H9 (cell line): ENCODE measurements around the gene TMC2. TPM values are rescaled to one million over a fixed set of nuclear protein-coding genes. Genes with fewer than 3 reads are reported as not detected.

ENCODE experiments used
- DNase-seq: peaks from one replicate; pipeline ENCODE4 v3.0.0-alpha.2; 2017
- H2AFZ ChIP-seq: one replicate; pipeline ENCODE4 v1.6.1; 2013; ENCODE audit warnings: mild to moderate bottlenecking, low read length, control low read depth, moderate library complexity
- H2AK5ac ChIP-seq: 2 replicates; pipeline ENCODE4 v1.6.1; 2013; ENCODE audit warnings: low read length, control low read depth, mixed read lengths; ENCODE audit not compliant: insufficient read length
- H2BK120ac ChIP-seq: one replicate; pipeline ENCODE4 v1.6.1; 2013; ENCODE audit warnings: low read depth, mild to moderate bottlenecking, low read length, control low read depth, inconsistent platforms; ENCODE audit not compliant: poor library complexity, severe bottlenecking
- H2BK12ac ChIP-seq: 2 replicates; pipeline ENCODE4 v1.6.1; 2013; ENCODE audit warnings: low read length, control low read depth, mixed read lengths, low read depth; ENCODE audit not compliant: insufficient read length
- H2BK15ac ChIP-seq: 2 replicates; pipeline ENCODE4 v1.6.1; 2013; ENCODE audit warnings: low read depth, low read length, control low read depth
- H2BK20ac ChIP-seq: one replicate; pipeline ENCODE4 v1.6.1; 2013; ENCODE audit warnings: low read depth, mild to moderate bottlenecking, low read length, control low read depth, inconsistent platforms; ENCODE audit not compliant: poor library complexity, severe bottlenecking
- H2BK5ac ChIP-seq: 2 replicates; pipeline ENCODE4 v1.6.1; 2013; ENCODE audit warnings: low read length, control low read depth, mixed read lengths; ENCODE audit not compliant: insufficient read length
- H3K14ac ChIP-seq: 2 replicates; pipeline ENCODE4 v1.6.1; 2013; ENCODE audit warnings: low read length, control low read depth; ENCODE audit not compliant: insufficient read depth
- H3K18ac ChIP-seq: 2 replicates; pipeline ENCODE4 v1.6.1; 2013; ENCODE audit warnings: low read depth, mild to moderate bottlenecking, mixed read lengths, low read length, control low read depth; ENCODE audit not compliant: insufficient read length
- H3K23ac ChIP-seq: 2 replicates; pipeline ENCODE4 v1.6.1; 2013; ENCODE audit warnings: low read length, control low read depth, mixed read lengths, low read depth; ENCODE audit not compliant: insufficient read length
- H3K23me2 ChIP-seq: 2 replicates; pipeline ENCODE4 v1.6.1; 2013; ENCODE audit warnings: low read depth, mild to moderate bottlenecking, mixed read lengths, low read length, control low read depth; ENCODE audit not compliant: insufficient read length, poor library complexity, severe bottlenecking
- H3K27ac ChIP-seq: 2 replicates; pipeline ENCODE4 v1.5.1; 2013; ENCODE audit warnings: low read length, control low read depth, mixed read lengths, low read depth; ENCODE audit not compliant: insufficient read length
- H3K27me3 ChIP-seq: 2 replicates; pipeline ENCODE4 v1.6.1; 2013; ENCODE audit warnings: low read length, control low read depth, inconsistent platforms; ENCODE audit not compliant: insufficient read depth
- H3K4ac ChIP-seq: 2 replicates; pipeline ENCODE4 v1.6.1; 2013; ENCODE audit warnings: low read depth, mild to moderate bottlenecking, control low read depth, inconsistent platforms, low read length, moderate library complexity
- H3K4me1 ChIP-seq: 2 replicates; pipeline ENCODE4 v1.6.1; 2013; ENCODE audit warnings: low read length, control low read depth, inconsistent platforms; ENCODE audit not compliant: insufficient read depth
- H3K4me2 ChIP-seq: 2 replicates; pipeline ENCODE4 v1.6.1; 2013; ENCODE audit warnings: low read length, control low read depth, mixed read lengths; ENCODE audit not compliant: insufficient read length, insufficient read depth
- H3K56ac ChIP-seq: 2 replicates; pipeline ENCODE4 v1.6.1; 2013; ENCODE audit warnings: low read depth, mild to moderate bottlenecking, mixed read lengths, low read length, control low read depth; ENCODE audit not compliant: insufficient read length
- H3K79me1 ChIP-seq: 2 replicates; pipeline ENCODE4 v1.6.1; 2013; ENCODE audit warnings: low read depth, mild to moderate bottlenecking, moderate library complexity, low read length, control low read depth, inconsistent platforms; ENCODE audit not compliant: insufficient read depth, poor library complexity, severe bottlenecking
- H3K79me2 ChIP-seq: 2 replicates; pipeline ENCODE4 v1.6.1; 2013; ENCODE audit warnings: low read length, control low read depth, inconsistent platforms; ENCODE audit not compliant: insufficient read depth
- H3K9ac ChIP-seq: 2 replicates; pipeline ENCODE4 v1.6.1; 2013; ENCODE audit warnings: low read length, control low read depth, mixed read lengths; ENCODE audit not compliant: insufficient read length; ENCODE audit errors: extremely low read depth
- H3K9me3 ChIP-seq: one replicate; pipeline ENCODE4 v1.6.1; 2013; ENCODE audit warnings: low read depth, low read length, inconsistent platforms; ENCODE audit not compliant: control insufficient read depth
- H3T11ph ChIP-seq: one replicate; pipeline ENCODE4 v1.6.1; 2013; ENCODE audit warnings: mild to moderate bottlenecking, low read length, control low read depth, inconsistent platforms
- H4K20me1 ChIP-seq: one replicate; pipeline ENCODE4 v1.6.1; 2013; ENCODE audit not compliant: control insufficient read depth, insufficient read length, insufficient read depth
- H4K5ac ChIP-seq: 2 replicates; pipeline ENCODE4 v1.6.1; 2013; ENCODE audit warnings: low read depth, mild to moderate bottlenecking, mixed read lengths, low read length, control low read depth; ENCODE audit not compliant: insufficient read length
- H4K8ac ChIP-seq: replicated peaks from 2 replicates; pipeline ENCODE4 v1.6.1; 2013; ENCODE audit warnings: low read length, control low read depth, mixed read lengths, low read depth; ENCODE audit not compliant: insufficient read length
- H4K91ac ChIP-seq: 2 replicates; pipeline ENCODE4 v1.6.1; 2013; ENCODE audit warnings: low read depth, mild to moderate bottlenecking, moderate library complexity, mixed read lengths, low read length, control low read depth; ENCODE audit not compliant: insufficient read length
- H3K27ac Mint-ChIP-seq, 3 experiments: 2 replicates in 2 of 3; 3 replicates in 1 of 3; pipeline ENCODE4 v1.8.0; 2020 to 2021; ENCODE audit warnings: mixed read lengths in 3 of 3, mild to moderate bottlenecking in 1 of 3, moderate library complexity in 1 of 3
- H3K27me3 Mint-ChIP-seq: 2 replicates; pipeline ENCODE4 v1.8.0; 2021; ENCODE audit warnings: low read depth, mild to moderate bottlenecking, moderate library complexity, mixed read lengths
- H3K36me3 Mint-ChIP-seq, 3 experiments: 2 replicates in 2 of 3; 3 replicates in 1 of 3; pipeline ENCODE4 v1.8.0; 2020 to 2021; ENCODE audit warnings: low read depth in 3 of 3, mixed read lengths in 3 of 3; ENCODE audit not compliant: insufficient read depth in 1 of 3
- H3K4me1 Mint-ChIP-seq, 2 experiments: 2 replicates each; pipeline ENCODE4 v1.8.0; 2020; ENCODE audit warnings: mixed read lengths in 2 of 2
- H3K4me3 Mint-ChIP-seq, 2 experiments: 2 replicates in 1 of 2; 3 replicates in 1 of 2; pipeline ENCODE4 v1.8.0; 2020 to 2021; ENCODE audit warnings: mild to moderate bottlenecking in 2 of 2, mixed read lengths in 2 of 2, moderate library complexity in 1 of 2
- H3K9me3 Mint-ChIP-seq, 2 experiments: 2 replicates in 1 of 2; 3 replicates in 1 of 2; pipeline ENCODE4 v1.8.0; 2020; ENCODE audit warnings: mild to moderate bottlenecking in 2 of 2, mixed read lengths in 2 of 2, moderate library complexity in 1 of 2
- WGBS: extraction: QIAGEN DNeasy Blood & Tissue Kit; methylation state at CpG from one replicate; pipeline ENCODE4 v1.1.7; 2013; ENCODE audit warnings: missing lambda C conversion rate, low lambda C conversion rate, mixed read lengths; ENCODE audit not compliant: insufficient read length; ENCODE audit errors: extremely low coverage; 5-methylcytosine and 5-hydroxymethylcytosine counted together
- total RNA-seq: library from RNA; stranded (reverse); gene quantifications from 2 replicates; pipeline ENCODE4 v1.2.1, GENCODE V29; 2021
- TF ChIP-seq, protein P1 (sequence below): fragments of 200-600 bp; sonication (generic); conservative IDR thresholded peaks from 3 replicates; pipeline ENCODE4 v1.8.0; 2021; ENCODE audit warnings: antibody characterized with exemption, mild to moderate bottlenecking

TMC2 gene
- total RNA-seq, 1 experiment from 2014 or later: not detected

DNA sequence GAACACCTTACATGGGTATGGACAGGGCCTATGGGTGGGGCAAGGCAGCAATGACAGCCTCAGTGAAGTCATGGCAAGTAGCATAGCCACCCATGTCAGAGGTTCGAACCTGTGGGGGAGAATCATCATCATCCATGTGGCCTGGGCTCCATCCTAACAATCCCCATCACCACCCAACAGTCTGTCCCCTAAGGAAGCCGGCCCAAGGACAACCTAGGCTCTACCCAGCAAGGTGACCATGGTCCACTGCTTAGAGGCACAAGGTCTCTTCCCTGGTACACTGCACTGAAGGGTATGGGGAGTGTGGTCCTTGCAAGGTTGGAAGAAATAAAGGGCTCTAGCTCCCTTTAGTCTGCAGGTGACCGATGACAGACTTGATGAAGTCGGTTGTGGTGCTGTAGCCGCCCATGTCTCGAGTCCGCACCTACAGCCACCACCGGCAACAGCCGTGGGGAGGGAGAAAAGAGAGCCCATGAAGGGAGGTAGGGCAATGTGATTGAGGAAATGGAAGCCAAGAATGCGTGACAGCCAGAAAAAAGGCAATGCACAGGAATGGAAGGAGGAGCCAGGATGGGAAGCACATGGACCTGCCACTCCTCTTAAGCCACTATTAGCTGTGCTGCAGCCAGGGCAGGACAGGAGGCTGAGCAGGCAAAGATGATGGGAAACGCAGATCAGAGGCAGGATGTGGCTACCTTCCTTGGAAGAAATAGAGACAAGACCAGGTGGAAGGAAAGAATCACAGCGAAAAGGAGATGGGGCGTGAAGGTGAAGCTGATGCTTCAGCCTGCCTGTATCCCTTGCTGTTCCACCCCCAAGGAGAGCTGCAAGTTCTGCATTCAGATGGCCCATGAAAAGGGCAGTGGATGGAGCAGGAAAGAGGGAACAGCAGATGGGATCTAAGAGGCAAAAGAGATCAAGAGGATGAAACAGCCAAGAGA is 122.3 kb downstream of the TMC2 start:
- peak; percentile 45 for DNase-seq

More for the DNA sequence above, 122.3 kb downstream of the TMC2 start:
- H2BK120ac ChIP-seq: no peak overlapping the region
- H3K79me2 ChIP-seq: peaks cover 12% of the 10 kb centered on the region; the same call in 1 of the 2 replicates
- H2AFZ ChIP-seq: no peak overlapping the region
- no peak overlapping the region for H4K91ac ChIP-seq
- H3K23ac ChIP-seq: no peak overlapping the region
- no peak overlapping the region for H3T11ph ChIP-seq
- no peak overlapping the region for H2AK5ac ChIP-seq
- H4K20me1 ChIP-seq: no peaks in the 10 kb centered on the region
- H2BK20ac ChIP-seq: no peak overlapping the region
- no peak overlapping the region for H3K14ac ChIP-seq
- peaks cover 3% of the 10 kb centered on the region for H3K27me3 Mint-ChIP-seq
- no peaks in the 10 kb centered on the region for H3K27me3 ChIP-seq
- H2BK5ac ChIP-seq: no peak overlapping the region
- peaks cover 69 to 92% (median 86%) of the 10 kb centered on the region in 3 experiments for H3K36me3 Mint-ChIP-seq
- no peak overlapping the region for H3K56ac ChIP-seq
- no peak overlapping the region for H2BK12ac ChIP-seq
- H3K27ac ChIP-seq: no peak overlapping the region
- no peak overlapping the region; a peak in 1 of 5 replicates for H3K4me3 Mint-ChIP-seq
- no peak overlapping the region for H3K4ac ChIP-seq
- peaks cover 15 to 21% of the 10 kb centered on the region in 2 experiments for H3K4me1 Mint-ChIP-seq
- H3K27ac Mint-ChIP-seq: peak overlapping the region in 2 of 3 experiments; percentile 27 to 65; a peak in 4 of 7 replicates
- no peak overlapping the region for H3K18ac ChIP-seq
- no peak overlapping the region for H3K4me2 ChIP-seq
- H4K5ac ChIP-seq: no peak overlapping the region
- peaks cover 11% of the 10 kb centered on the region for H3K79me1 ChIP-seq
- H3K9me3 Mint-ChIP-seq: no peaks in the 10 kb centered on the region
- no peak overlapping the region for H2BK15ac ChIP-seq
- H4K8ac ChIP-seq: no peak overlapping the region
- H3K23me2 ChIP-seq: peaks cover 9% of the 10 kb centered on the region
- TF ChIP-seq, protein P1, sequence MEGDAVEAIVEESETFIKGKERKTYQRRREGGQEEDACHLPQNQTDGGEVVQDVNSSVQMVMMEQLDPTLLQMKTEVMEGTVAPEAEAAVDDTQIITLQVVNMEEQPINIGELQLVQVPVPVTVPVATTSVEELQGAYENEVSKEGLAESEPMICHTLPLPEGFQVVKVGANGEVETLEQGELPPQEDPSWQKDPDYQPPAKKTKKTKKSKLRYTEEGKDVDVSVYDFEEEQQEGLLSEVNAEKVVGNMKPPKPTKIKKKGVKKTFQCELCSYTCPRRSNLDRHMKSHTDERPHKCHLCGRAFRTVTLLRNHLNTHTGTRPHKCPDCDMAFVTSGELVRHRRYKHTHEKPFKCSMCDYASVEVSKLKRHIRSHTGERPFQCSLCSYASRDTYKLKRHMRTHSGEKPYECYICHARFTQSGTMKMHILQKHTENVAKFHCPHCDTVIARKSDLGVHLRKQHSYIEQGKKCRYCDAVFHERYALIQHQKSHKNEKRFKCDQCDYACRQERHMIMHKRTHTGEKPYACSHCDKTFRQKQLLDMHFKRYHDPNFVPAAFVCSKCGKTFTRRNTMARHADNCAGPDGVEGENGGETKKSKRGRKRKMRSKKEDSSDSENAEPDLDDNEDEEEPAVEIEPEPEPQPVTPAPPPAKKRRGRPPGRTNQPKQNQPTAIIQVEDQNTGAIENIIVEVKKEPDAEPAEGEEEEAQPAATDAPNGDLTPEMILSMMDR: no peak
- no CpG with 5 or more reads among the region's 13 CpGs for WGBS
- H3K4me1 ChIP-seq: peaks cover 3% of the 10 kb centered on the region; the same call in 1 of the 2 replicates
- H3K9me3 ChIP-seq: no peaks in the 10 kb centered on the region
- H3K9ac ChIP-seq: no peak overlapping the region
